GM12864 (cell line): ENCODE measurements around the gene VPS16.

Experiments
- DNase-seq: peaks from one replicate; pipeline ENCODE4 v3.0.0-alpha.2; 2011; ENCODE audit warnings: low read depth
- H3K4me3 ChIP-seq: 2 replicates; pipeline ENCODE4 v1.5.1; 2011; ENCODE audit warnings: mild to moderate bottlenecking, low read depth, low read length, control low read depth
- CTCF ChIP-seq: IDR thresholded peaks from 2 replicates; pipeline ENCODE4 v1.5.1; 2011; ENCODE audit warnings: low read depth, mild to moderate bottlenecking, moderate library complexity, low read length, control low read depth, inconsistent platforms; ENCODE audit errors: missing control alignments

Gene VPS16

GRCh38 chr20:2871661-2872458 lies 31.3 kb downstream of the VPS16 start:
- TF ChIP-seq CTCF = no peak

GRCh38 chr20:2872459-2873009 lies 32.0 kb downstream of the VPS16 start:
- peak; percentile 51 for TF ChIP-seq CTCF

More at GRCh38 chr20:2871661-2872458, 31.3 kb downstream of the VPS16 start:
- H3K4me3 ChIP-seq = peak overlapping the region; percentile 82
- DNase-seq = no peak

DNA sequence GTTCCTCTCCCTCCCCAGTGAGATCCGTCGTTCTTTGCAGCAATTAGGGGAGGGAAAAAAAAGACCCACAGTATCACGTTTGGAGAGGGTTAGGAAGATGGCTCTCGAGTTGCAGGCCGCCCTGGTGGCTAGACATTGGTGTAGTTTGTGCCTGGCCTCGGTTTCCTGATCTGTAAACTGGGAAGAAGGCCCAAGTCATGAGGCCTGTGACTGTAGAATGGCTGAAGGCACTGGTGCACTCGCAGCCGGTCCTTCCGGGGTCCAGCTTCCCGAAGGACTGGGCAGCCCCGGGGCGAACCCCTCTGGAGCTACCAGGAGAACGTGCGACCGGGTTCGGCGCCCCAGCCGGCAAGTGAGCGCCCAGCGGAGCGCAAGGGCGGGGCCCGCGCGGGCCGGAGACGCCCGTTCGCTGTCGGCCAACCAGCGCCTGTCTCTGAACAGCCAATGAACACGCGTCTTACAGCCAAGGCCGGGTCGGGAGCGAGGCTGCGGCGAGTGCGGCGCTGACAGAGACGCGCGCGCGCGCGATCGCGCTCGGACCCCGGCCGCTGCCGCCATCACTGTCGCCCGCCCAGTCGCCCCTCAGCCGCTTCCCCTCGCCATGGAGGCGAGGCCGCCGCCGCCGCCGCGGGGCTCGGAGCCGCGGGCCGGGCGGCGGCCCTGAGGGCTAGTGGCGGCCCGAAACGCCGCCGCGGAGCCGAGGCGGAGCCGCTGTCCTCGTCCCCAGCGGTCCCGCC lies 32.6 kb downstream of the VPS16 start, which contains the start of gene PTPRA:
Gene PTPRA, plus strand, starts transcription at position 472 of the 737 bp plus-strand sequence. CDS start 90,797 bp downstream, outside the sequence.
- no peak for TF ChIP-seq CTCF
- peak within 1 kb of the TSS; percentile 82 for H3K4me3 ChIP-seq
- peak; percentile 77 for DNase-seq

More at GRCh38 chr20:2872459-2873009, 32.0 kb downstream of the VPS16 start:
- H3K4me3 ChIP-seq = peak overlapping the region; percentile 82
- no peak for DNase-seq

- no peak for DNase-seq
- H3K4me3 ChIP-seq = peak overlapping the region; percentile 82
- no peak for TF ChIP-seq CTCF
Observed at GRCh38 chr20:2873747-2874041, 33.1 kb downstream of the VPS16 start.

GRCh38 chr20:2874456-2874855 lies 33.9 kb downstream of the VPS16 start:
- TF ChIP-seq CTCF = no peak
- no peak for DNase-seq
- H3K4me3 ChIP-seq = peak overlapping the region; percentile 82

- DNase-seq = no peak
- no peak for TF ChIP-seq CTCF
- no peak overlapping the region for H3K4me3 ChIP-seq
Observed at GRCh38 chr20:2875690-2876203, 35.2 kb downstream of the VPS16 start.
